Inflammatory macrophage treated with lipopolysaccharide for 1 hour (primary cell): ENCODE results near the gene RIN3.
A peak's percentile ranks its signal among the peaks of the same experiment; 100 is the strongest.

Source experiments
- DNase-seq, 2 donors: peaks; one replicate each; pipeline ENCODE4 v3.0.0-alpha.2; 2020 to 2022

The RIN3 gene

DNA sequence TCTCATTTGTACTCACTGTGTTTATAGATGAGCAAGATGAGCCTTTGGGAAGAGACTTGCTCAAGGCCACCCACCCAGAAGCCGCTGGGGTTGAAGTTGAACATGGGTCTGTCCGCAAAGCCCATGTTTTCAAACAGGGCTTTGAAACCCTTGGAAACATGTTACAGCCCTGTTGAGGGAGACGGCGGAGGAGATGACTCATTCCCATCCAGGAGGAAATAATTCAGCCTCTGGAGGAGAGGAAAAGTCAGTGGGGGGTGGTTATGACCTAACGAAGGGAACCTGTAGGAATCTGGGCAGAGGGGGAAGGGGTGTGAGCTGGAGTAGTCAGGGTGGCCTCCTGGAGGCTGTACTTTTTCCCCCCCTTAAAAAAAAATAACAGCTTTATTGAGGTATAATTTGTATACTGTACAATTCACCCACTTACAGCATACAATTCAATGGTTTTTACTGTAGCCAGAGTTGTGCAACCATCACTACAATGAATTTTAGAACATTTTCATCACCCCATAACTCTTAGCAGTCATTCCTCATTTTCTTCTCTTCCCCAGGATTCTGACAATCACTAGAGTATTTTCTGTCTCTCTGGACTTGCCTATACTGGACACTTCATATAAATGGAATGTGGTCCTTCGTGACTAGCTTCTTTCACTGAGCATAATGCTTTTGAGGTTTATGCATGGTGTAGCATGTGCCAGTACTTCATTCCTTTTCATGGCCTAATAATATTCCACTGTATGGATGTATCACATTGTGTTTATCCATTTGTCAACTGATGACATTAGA is 1.9 kb upstream of the RIN3 start:
- no peak for DNase-seq

DNA sequence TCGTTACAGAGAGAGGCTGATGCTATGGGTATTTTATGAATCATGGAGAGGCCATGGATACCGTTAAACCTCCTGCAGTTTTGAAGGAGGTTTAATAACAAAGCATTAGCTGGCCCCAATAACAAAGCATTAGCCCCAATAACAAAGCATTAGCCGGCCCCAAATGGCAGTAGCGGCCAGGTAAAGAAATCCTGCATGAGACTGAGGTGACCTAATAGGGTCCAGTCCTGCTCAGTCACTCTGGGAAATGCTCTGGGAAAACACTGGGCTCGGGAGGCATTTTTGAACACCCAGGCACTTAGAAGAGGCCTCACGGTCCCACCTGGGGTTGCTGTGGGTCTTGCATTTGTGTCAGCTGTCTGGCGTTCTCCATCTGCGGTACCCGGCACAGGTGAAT is 776 bp upstream of the RIN3 start:
- DNase-seq, result no peak

DNA sequence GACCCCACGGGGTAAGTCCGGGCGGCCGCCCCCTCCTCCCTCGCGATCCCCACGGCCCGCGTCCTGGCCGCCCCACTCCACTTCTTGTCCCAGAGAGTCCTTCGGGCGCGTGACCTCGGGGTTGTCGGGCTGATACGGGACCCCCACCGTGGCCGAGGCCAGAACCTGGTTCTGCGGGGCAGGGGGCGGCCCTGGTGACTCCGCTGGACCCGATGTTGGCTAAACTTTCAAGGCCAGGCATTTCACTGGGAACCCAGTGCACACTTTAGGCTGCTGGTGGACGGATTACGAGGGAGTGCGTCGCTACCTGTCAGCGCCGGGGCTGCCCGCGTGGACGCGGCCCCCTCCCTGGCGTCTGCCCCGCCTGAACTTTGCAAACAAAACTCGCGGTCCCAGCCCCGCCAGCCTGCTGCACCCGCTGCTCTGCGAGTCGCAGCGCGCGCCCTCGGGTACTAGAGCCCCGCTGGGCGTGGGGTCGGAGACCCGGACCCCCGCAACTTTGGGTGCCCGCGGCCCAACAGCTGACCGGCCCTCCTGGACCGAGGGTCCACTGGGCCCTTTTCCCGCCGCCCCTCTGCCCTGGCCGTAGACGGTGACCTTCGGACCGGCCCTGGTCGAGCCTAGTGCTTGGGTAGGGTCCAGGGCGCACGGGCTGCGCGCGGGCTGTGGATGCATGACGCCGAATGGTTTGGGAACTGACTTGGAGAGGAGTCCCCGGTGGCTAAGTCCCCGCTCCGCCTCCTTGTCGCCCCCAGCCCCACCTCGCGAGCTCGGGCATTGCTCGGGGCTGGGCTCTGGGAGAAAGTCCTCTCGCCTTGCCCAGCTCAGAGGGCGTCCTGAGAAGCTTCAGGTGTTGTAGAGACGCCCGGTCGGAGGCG is 624 bp downstream of the RIN3 start:
- DNase-seq, result no peak

DNA sequence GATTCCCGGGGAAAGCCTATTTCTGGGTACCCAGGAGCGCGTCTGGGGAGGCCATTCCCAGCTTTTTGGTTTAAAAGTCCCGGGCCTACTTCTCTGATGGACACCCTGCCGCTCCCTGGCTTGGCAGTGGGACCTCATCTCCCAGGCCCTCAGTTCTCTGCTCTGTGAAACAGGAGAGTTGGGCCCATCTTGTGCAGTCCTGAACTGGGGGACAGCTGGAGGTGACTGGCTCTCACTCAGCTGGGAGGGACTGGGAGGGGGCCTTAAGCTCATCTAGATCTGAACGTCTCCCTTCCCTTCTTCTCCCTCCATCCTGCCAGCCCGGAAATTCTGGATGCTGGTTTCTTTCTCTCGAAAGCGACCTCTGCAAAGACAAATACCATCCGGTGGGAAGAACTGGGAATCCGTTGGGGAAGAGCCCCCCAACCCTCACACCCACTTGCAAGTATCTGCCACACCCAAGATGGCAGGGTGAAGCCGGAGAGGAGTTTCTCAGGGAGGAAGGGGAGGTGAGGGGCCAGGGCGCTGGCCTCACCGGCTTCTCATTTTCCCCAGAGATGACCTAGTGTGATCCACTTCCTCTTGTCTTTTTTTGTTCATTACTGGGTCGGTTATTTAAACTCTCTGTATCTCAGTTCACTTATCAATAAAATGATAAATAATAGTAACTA is 1.4 kb downstream of the RIN3 start:
- DNase-seq, result peak in 1 of 2 donors; percentile 59

DNA sequence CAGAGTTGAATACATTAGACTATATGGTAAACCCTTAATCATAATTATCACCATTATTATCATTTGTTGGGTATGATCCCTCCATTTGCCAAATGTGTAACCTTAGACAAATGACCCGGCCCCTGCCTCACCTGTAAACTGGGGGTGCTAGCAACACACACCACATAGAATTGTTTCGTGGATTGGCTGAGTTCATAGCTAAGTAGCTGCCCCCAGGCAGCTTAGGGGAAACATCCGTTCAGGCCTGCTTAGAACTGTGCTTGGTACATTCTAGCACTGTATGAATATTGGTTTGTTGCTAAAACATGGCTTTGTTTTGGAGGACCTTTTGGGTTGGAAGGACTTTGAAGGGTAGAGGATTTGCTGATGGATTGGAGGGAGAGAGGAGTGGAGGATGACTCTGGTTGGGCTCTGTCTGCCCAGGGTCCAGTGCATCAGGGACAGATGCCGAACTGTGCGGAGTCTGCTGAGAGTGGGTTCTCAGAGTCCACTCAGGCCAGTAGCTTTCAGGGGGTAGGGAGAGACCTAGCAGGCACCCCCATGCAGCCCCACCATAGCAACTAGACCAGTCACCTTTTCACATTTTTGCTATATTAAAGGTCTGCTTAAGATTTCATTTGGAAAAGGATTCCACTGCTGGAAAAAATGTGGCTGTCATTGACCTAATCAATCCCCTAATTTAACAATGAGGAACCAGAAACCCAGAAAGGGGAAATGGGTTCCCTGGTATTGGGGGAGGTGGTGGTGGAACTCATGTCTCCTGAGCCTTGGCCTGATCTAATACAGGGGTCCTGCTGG is 2.2 kb downstream of the RIN3 start:
- DNase-seq, result peak; percentile 61 to 68

DNA sequence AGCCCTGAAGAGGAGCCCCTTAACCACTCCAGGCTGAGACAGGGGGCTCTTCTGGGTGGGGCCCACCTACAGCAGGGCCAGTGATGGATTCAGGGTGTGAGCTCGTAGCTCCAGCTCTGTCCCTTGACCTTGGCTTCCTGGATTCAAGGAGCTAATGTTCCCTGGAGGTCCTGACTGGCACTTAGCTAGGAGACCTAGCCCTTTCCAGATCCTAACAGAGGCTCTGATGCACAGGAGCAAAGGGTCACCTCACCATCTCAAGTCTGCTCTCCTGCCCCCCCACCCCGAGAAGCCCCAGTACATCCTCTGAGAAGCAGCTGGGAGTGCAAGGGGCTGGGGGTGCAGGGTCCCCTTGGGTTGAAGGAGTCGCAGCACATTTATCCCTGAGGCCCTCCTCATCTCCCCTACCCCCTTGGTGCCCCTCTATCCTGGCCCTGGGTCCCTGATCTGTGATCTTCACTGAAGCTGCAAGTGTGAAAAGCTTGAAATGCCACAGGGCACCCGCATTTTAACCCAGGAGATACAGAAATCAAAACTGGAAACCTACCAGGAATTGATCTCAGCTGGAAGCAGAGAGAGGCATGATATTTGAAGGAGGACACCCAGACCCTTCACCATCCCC is 2.9 kb downstream of the RIN3 start:
- no peak for DNase-seq

DNA sequence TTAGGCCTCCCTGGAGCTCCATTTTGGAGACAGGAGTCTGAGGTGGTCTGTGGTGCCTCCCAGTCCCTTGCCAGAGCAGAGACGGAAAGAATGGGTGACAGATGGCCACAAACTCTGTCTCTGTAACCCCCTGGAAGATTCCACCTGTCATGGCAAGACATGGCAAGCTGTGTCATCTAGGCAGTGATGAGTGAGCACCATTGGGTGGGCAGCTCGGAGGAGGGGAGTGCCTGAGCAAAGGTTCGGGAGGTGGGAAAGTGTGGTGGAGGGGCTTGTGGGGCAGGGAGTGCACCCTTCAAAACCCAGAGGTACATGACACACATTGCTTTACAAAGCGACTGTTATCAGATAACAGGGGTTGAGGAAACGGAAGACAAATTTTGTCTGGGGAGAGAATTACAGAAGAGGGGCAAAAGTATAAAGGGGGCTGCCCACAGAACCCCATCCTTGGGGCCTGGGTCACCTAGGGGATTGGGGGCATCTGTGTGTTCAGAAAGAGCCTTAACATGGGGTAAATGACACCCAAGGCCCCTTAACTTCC is 3.5 kb downstream of the RIN3 start:
- DNase-seq, result no peak

DNA sequence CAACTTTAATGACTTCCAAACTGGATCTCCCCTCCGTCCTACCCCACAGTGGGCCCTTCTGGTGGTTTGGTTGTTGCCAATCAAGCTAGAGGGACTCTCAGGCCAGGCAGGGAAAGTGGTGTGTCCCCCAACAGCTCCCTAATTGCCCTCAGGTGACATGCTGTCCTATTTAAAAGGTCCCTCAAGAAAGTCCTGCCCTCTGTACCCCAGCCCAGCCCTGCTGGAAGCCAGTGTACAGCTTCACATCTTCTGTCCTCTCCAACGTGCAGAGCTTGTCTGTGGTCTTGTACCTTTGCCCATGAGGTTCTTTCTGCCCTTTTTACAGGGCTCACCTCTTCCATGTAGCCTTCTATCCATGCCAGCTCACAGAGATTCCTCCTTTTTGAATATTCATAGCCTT is 4.2 kb downstream of the RIN3 start:
- no peak for DNase-seq

DNA sequence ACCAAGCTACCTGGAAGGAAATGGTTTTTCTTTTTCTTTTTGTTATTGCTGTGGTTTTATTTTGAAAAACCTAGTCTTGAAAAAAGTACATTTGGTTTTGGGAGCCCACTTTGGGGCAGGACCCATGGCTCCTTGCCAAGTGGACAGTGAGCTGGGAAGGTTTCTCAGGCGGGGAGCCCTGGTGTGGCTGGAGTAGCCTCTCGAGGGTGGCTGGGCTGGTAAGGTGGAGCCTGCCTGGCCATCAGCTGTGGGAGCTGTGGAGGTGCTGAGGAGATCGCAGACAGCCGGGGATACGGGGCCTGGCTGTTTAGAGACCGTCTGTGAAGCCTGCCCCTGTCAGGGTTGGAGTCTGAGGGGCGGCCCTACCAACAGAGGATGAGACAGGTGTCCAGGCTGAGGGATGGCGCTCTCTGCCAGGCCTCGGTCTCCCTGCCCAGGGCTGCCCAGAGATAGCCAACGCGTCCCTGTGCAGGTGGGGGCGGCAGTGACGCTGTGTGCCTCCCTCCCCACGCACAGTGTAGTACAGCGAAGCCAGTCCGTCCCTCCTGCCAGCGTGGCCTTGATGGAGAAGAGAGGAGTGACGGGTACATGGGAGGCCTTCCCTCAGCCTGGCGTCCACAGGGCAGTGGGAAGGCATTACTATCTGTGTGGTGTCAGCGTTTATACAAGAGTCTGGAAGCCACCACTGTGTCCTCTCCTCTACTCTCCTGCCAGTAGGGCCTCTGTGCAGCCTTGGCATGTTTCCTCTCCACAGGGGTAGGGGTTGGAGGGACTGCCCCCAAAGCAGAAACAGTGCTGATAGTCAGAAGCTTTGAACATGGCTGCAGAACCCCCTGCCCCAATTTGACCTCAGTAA is 5.9 kb downstream of the RIN3 start:
- no peak for DNase-seq

DNA sequence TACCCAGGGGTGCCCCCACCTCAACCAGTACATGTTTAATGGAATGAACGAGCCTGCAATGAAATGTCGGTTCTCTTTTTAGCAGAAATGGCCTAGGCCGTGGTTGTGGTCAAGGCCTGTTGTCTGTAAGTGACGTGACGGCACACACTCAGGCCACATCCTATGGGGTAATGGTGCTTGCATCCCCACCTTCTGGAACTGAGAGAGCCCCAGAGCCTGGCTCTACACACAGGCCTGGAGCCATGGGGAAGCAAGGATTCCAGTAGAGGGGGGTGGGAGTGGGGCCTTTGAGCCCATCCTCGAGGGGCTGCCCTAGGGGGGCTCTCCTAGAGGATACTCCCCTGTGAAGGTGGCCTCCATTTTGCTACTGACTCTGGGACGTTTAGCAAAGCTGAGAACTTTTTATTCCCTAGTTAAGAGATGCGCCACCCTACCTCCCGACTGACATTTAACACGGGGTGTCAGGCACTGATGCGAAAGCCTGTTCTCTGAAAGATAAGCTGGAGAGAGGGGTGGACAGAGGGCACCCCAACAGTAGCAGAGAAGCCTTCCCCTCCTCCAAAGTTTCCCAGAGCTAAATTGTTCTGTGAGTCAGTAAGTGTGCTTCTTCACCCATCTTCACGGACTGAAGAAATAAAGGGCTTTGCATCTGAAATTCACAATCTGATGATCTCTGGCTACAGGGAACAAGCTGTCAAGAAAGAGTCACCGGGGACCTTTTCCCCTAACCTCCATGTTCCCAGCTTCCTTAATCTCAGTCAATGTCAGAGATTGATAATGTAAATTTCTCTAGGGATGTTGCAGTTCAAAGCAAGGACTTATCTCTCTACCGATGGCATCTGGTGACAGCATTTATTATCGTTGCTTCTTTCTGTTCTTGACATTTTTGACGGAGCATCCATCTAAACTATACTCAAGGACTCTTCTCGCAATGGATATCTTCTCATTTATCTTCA is 6.8 kb downstream of the RIN3 start:
- DNase-seq, result no peak

DNA sequence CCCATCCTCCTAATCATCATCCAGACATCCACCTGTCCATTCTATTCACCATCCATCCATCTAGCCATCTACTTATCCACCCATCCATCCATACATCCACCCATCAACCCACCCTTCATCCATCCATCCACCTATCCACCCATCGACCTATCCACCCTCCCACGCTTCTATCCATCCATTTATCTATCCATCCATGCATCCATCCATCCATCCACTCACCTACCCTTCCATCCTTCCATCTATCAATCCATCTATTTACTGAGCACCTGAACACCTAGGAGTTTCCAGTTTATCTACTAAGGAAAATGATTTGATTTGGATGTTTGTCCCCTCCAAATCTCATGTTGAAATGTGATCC is 7.5 kb downstream of the RIN3 start:
- DNase-seq, result no peak

DNA sequence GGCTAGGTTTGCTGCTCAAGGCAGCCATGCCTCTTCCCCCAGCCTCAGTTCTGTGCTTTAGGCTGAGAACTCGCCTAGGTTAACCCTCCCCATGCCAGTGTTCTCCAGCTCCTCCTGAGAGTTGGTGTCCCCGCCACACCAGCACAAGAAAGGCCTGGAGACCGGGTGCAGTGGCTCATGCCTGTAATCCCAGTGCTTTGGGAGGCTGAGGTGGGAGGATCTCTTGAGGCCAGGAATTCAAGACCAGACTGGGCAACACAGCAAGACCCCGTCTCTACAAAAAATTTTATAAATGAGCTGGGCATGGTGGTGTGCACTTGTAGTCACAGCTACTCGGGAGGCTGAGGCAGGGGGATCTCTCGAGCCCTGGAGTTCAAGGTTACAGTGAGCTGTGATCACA is 10.2 kb downstream of the RIN3 start:
- DNase-seq, result no peak

DNA sequence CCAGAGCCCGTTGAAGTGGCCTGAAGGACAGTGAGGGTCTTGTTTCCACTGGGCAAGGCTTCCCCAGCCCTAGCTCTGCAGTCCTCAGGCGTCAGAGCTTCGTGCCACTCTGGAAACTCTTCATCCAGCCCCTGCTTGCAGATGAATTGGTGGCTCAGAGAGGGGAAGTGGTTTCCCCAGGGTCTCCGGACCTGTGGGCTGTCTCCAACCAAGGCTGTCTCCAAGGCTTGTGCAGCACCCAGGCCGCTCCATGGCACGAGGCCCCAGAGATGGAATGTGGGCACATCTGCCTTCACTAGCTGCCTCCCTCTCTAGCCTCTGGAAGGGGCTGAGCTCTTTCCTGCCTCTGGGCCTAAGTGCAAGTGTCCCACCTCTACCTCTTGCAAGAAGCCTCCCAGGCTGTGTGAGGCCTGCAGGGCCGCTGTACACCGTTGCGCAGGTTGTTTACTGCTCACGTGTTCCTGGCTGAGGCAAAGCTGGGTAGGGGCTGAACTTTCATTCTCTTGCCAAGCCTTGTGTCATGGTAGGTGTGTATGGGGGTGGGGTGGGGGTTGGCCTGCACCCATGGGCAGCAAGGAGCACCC is 11.1 kb downstream of the RIN3 start:
- no peak for DNase-seq

DNA sequence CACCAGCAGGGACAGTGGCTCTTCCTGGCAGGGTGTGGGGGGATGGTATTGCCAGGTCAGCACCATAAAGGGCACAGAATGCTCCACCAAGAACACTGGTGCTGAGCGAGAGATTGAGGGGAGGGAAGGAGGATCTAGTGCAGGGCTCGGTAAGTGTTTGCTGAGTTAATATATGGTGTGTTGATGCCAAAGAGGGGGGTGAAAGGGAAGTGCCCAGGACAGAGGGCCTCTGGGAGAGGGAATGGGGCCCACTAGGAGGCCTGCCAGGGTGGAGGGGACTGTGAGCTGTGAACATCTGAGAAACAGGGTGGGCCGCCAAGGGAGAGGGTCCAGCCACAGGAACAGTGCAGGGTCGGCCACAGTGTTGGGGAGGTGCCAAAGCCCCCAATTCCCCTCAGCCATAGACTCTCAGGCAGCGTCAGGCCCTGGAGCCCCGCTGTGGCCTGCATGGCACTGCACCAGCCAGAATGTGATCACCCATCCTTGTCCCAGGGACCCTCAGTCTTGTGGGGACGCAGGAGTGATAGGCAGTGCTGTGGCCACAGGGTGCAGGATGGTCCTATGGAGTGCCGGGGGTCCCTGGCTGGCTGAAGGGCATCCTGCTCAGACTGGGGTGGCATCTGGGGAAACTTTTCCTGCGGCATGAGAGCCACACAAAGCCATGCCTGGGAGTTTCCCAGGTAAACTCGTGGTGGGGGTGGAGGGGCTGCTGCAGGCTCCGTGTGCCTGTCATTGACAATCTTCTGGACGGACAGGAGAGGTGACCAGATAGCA is 11.9 kb downstream of the RIN3 start:
- DNase-seq, result no peak

DNA sequence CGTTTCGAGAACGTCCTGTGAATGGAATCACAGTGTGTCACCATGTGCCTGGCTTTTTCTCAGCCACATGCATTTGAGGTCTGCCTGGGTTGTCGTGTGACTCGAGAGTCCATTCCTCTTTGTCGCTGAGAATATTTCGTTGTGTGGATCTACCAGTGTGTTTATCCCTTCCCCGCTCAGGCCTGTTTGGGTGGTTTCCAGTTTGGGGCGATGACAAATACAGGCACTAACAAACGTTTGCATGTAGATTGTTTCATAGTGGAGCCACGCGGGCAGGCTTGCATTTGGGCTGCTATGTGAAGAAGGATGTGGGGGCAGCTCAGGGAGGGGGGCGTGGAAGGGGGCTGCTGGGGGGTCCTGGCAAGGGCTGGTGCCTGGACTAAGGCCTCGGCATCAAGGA is 14.1 kb downstream of the RIN3 start:
- DNase-seq, result peak in 1 of 2 donors; percentile 65

DNA sequence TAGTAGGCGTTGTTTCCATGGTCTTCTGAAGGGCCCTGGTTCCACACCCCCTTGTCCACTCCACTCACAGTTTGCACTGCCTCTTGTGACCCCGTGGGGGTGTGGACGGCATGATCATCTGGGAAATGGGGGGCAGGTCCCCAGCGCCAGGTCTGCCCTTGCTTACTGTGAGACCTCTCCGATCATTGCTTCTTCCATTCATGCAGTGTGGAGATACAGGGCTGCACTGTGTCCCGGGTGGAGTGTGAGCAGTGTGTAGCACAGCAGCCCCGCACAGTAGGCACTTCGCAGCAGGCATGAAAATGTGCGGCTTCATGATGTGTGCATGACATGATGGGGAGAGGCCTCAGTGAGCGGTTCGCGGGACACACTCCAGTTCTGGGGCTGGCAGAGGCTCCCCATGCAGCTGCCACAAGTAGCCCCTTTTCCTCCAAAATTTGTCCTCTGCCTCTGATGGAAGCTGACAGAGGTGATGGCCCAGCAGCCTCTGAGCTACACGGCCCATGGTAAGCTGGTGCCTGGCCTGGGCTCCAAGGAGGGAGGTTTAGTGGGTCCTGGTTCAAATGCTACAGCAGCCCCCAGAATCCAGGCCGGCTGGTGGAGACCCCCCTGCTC is 15.0 kb downstream of the RIN3 start:
- DNase-seq, result no peak

DNA sequence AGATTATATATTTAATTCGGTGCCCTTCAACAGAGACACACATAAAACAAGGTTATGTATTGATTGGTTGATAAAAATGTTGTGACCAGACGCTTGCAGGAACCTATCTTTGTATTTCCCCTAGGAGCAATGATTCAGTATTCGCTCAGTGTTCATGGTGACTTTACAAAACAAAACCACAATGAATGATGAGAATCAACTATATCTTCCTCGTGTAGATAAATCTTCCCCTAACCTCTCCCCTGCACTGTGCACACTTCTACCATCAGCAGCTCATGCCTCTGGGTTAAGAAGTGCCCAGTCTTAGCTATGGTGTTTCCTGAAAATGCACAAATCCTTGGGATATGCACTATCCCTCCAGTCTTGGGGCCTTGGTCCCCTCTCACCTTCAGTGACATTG is 16.3 kb downstream of the RIN3 start:
- peak; percentile 62 to 83 for DNase-seq
